ENCODE measurements around the gene GTF3C2.

The GTF3C2 gene

DNA sequence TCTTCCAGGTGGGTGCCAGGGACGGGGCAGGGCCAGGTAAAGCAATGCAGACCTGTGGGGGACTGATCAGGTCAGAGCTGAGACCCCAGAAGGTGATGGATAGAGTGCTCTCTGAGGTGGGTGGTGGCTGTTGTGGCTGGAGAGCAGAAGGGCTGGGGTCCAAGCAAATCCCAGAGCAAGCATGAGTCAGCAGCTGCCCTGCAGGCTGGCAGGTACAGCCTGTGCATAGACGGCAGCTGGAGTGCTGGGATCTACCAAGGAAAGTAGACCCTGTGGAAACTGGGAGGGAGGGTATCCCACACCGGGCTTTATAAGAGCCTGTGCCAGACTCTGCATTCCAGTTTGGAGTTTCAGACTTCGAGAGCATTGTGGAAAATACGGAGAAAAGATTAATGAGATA lies 73.7 kb downstream of the GTF3C2 start:
- Histone ChIP-seq H3K9ac (no peak overlapping the region), H3K4me3 (IDR thresholded peaks at IDR 0.05; ENCODE audit: insufficient read depth, low read depth, low read length) (no peak overlapping the region), H2AFZ (ENCODE audit: low read depth) (no peak overlapping the region), H4K20me1 (ENCODE audit: insufficient read depth) (no peaks in the 10 kb centered on the region), H3K79me2 (ENCODE audit: insufficient read depth, low read depth) (no peaks in the 10 kb centered on the region), H3K36me3 (ENCODE audit: insufficient read depth) (no peaks in the 10 kb centered on the region), H3K27me3 (ENCODE audit: insufficient read depth, low read depth) (no peaks in the 10 kb centered on the region), H3K4me1 (ENCODE audit: low read depth, poor library complexity, severe bottlenecking) (peaks cover 7% of the 10 kb centered on the region), H3K4me2 (no peak overlapping the region), H3K27ac (no peak overlapping the region)
- TF ChIP-seq, protein P1, sequence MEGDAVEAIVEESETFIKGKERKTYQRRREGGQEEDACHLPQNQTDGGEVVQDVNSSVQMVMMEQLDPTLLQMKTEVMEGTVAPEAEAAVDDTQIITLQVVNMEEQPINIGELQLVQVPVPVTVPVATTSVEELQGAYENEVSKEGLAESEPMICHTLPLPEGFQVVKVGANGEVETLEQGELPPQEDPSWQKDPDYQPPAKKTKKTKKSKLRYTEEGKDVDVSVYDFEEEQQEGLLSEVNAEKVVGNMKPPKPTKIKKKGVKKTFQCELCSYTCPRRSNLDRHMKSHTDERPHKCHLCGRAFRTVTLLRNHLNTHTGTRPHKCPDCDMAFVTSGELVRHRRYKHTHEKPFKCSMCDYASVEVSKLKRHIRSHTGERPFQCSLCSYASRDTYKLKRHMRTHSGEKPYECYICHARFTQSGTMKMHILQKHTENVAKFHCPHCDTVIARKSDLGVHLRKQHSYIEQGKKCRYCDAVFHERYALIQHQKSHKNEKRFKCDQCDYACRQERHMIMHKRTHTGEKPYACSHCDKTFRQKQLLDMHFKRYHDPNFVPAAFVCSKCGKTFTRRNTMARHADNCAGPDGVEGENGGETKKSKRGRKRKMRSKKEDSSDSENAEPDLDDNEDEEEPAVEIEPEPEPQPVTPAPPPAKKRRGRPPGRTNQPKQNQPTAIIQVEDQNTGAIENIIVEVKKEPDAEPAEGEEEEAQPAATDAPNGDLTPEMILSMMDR (conservative IDR thresholded peaks at IDR 0.05; ENCODE audit: low read depth, low read length): no peak

DNA sequence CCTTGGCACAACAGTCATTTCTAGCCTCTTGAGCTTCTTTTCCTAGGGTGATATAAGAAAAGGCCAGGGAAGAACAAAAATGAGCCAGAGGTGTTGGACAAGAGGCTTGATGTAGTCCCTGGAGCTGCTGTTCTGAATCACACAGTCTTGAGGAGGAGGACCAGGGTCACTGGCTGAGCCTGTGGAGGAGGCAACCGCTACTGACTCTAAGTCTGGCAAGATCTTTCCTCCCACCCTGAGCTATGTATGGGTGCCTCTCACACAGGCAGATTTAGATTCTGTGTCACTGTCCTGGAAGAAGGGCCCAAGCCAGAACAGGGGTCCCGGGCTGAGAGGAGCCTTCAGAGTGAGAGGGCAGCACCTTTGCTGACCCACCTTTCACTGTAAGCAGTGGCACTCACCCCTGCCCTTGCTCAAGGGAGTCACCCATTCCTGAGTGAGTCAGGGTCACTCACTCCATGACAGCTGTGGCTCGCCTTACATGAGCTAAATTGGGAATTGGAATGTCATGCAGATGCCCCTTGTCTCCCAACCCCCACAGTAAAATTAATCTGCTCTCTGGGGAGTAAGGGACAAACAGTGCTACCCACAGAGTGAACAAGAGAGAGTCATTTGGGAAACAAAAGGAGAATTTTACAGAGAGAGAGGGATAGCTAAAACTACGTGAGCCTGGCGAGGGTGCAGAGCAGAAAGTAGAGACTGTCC lies 74.6 kb downstream of the GTF3C2 start, which contains the start of gene TRIM54:
Gene TRIM54 (plus strand): TSS at position 575 of the 705 bp plus-strand sequence. CDS start 303 bp downstream, outside the sequence.
- no peak within 1 kb of the TSS for H3K27ac ChIP-seq
- H2AFZ ChIP-seq (ENCODE audit: low read depth): no peak within 1 kb of the TSS
- no peaks in the 10 kb centered on the region for H4K20me1 ChIP-seq (ENCODE audit: insufficient read depth)
- peaks cover 7% of the 10 kb centered on the region for H3K4me1 ChIP-seq (ENCODE audit: low read depth, poor library complexity, severe bottlenecking)
- H3K4me3 ChIP-seq (IDR thresholded peaks at IDR 0.05; ENCODE audit: insufficient read depth, low read depth, low read length): no peak within 1 kb of the TSS
- H3K9ac ChIP-seq: no peak within 1 kb of the TSS
- no peak within 1 kb of the TSS for H3K4me2 ChIP-seq
- TF ChIP-seq, protein P1 (conservative IDR thresholded peaks at IDR 0.05; ENCODE audit: low read depth, low read length): no peak
- no peaks in the 10 kb centered on the region for H3K36me3 ChIP-seq (ENCODE audit: insufficient read depth)
- H3K27me3 ChIP-seq (ENCODE audit: insufficient read depth, low read depth): no peaks in the 10 kb centered on the region
- no peaks in the 10 kb centered on the region for H3K79me2 ChIP-seq (ENCODE audit: insufficient read depth, low read depth)

DNA sequence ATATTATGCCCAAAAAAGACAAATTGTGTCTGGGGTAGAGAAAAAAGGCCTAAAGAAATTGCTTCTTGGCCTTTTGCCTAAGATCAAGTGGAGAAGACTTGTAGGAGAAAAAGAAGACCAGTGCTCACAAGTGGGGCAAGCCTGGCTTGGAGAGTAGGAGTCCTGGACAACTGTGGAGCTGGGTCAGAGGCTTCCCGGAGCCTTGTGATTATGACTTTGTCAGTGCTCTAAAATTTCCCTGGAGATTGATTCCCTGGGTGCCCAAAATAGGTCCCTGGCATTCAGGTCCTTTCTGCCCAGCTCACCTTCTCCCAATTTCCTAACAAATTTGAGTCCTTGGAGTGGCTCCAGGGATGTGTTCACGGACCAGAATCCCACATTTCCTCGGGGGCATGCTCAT lies 75.1 kb downstream of the GTF3C2 start:
- Histone ChIP-seq H3K4me2 (no peak overlapping the region), H3K9ac (no peak overlapping the region), H3K27me3 (ENCODE audit: insufficient read depth, low read depth) (no peaks in the 10 kb centered on the region; the same call in 1 of the 2 replicates)

DNA sequence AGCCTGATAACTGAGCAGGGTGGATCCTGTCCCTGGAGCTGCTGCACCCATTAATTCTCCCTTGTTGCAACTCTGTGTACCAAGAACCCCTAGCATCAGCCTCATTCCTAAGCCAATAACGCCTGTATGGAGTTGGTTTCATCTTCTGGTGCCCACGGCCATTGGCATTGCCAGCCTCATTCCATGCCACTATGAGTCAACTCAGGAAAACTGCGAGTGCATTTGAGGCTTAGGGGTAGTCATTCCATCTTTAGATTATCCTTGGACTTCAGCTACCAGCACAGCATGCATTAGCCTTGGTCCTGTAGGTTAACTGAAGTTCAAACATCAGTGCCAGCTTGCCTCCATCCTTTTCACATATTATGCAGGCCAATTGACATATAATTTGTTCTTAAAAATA lies 75.7 kb downstream of the GTF3C2 start:
- Histone ChIP-seq H2AFZ (ENCODE audit: low read depth) (no peak overlapping the region), H3K4me1 (ENCODE audit: low read depth, poor library complexity, severe bottlenecking) (peaks cover 7% of the 10 kb centered on the region), H3K79me2 (ENCODE audit: insufficient read depth, low read depth) (no peaks in the 10 kb centered on the region), H4K20me1 (ENCODE audit: insufficient read depth) (no peaks in the 10 kb centered on the region), H3K27me3 (ENCODE audit: insufficient read depth, low read depth) (no peaks in the 10 kb centered on the region; the same call in 1 of the 2 replicates), H3K4me2 (no peak overlapping the region), H3K27ac (no peak overlapping the region), H3K36me3 (ENCODE audit: insufficient read depth) (no peaks in the 10 kb centered on the region), H3K4me3 (IDR thresholded peaks at IDR 0.05; ENCODE audit: insufficient read depth, low read depth, low read length) (no peak overlapping the region), H3K9ac (no peak overlapping the region)
- TF ChIP-seq, protein P1 (conservative IDR thresholded peaks at IDR 0.05; ENCODE audit: low read depth, low read length): no peak

More for the DNA sequence above, 75.1 kb downstream of the GTF3C2 start:
- no peak overlapping the region for H3K4me3 ChIP-seq (IDR thresholded peaks at IDR 0.05; ENCODE audit: insufficient read depth, low read depth, low read length)
- no peaks in the 10 kb centered on the region for H3K36me3 ChIP-seq (ENCODE audit: insufficient read depth)
- no peaks in the 10 kb centered on the region for H4K20me1 ChIP-seq (ENCODE audit: insufficient read depth)
- TF ChIP-seq, protein P1 (conservative IDR thresholded peaks at IDR 0.05; ENCODE audit: low read depth, low read length): no peak
- no peaks in the 10 kb centered on the region for H3K79me2 ChIP-seq (ENCODE audit: insufficient read depth, low read depth)
- H3K4me1 ChIP-seq (ENCODE audit: low read depth, poor library complexity, severe bottlenecking): peaks cover 7% of the 10 kb centered on the region
- no peak overlapping the region for H3K27ac ChIP-seq
- no peak overlapping the region for H2AFZ ChIP-seq (ENCODE audit: low read depth)
